Activated B cell treated with CpG ODN at 0.5 μM for 24 hours (primary cell): ENCODE results near the gene NUP205. TPM values are rescaled to one million over a fixed set of nuclear protein-coding genes. Genes with fewer than 3 reads are reported as not detected.
"Not testable (repeated sequence)": the region's sequence is repeated elsewhere in the genome, so short reads cannot be mapped to it uniquely, and the experiment has no call there.

ENCODE experiments used
- ATAC-seq: fragments of 200-7000 bp; cut with Tn5 transposase; one replicate; pipeline ENCODE4 v1.10.0; 2021; ENCODE audit warnings: low read depth, mild to moderate bottlenecking, moderate library complexity
- CTCF ChIA-PET: fragments of 350-600 bp; sonication (Branson Sonifier 250); formaldehyde crosslinking; loops from one replicate; lab custom pipeline; 2021; ENCODE audit warnings: antibody characterized with exemption; lab: Charles Lee
- POLR2A ChIA-PET: fragments of 350-600 bp; sonication (Branson Sonifier 250); formaldehyde crosslinking; loops from one replicate; lab custom pipeline; 2021; ENCODE audit warnings: antibody characterized with exemption; lab: Charles Lee
- DNase-seq: peaks from one replicate; pipeline ENCODE4 v3.0.0; 2022
- H3K27ac Mint-ChIP-seq: one replicate; pipeline ENCODE4 v1.8.0; 2020; ENCODE audit warnings: mixed read lengths
- H3K27me3 Mint-ChIP-seq: one replicate; pipeline ENCODE4 v1.8.0; 2021; ENCODE audit warnings: mixed read lengths
- H3K36me3 Mint-ChIP-seq: one replicate; pipeline ENCODE4 v1.8.0; 2021; ENCODE audit warnings: low read depth, mixed read lengths
- H3K4me1 Mint-ChIP-seq: one replicate; pipeline ENCODE4 v1.8.0; 2021; ENCODE audit warnings: mixed read lengths
- H3K4me3 Mint-ChIP-seq: one replicate; pipeline ENCODE4 v1.8.0; 2020; ENCODE audit warnings: mild to moderate bottlenecking, mixed read lengths
- H3K9me3 Mint-ChIP-seq: one replicate; pipeline ENCODE4 v1.8.0; 2020; ENCODE audit warnings: mixed read lengths
- intact Hi-C: fragments of 100-400 bp; cut with micrococcal nuclease; formaldehyde crosslinking; loops from one replicate; pipeline ENCODE4 v1.15.1; 2024
- total RNA-seq: library from RNA; stranded (reverse); gene quantifications from 2 replicates; pipeline ENCODE4 v1.2.3, GENCODE V29; 2022
- TF ChIP-seq, protein P1 (sequence below): fragments of 200-600 bp; IDR thresholded peaks from one replicate; pipeline ENCODE4 v1.8.0; 2022; ENCODE audit warnings: antibody characterized with exemption, mild to moderate bottlenecking

NUP205 gene
- total RNA-seq, 1 donor from 2014 or later = 84.1 TPM

DNA sequence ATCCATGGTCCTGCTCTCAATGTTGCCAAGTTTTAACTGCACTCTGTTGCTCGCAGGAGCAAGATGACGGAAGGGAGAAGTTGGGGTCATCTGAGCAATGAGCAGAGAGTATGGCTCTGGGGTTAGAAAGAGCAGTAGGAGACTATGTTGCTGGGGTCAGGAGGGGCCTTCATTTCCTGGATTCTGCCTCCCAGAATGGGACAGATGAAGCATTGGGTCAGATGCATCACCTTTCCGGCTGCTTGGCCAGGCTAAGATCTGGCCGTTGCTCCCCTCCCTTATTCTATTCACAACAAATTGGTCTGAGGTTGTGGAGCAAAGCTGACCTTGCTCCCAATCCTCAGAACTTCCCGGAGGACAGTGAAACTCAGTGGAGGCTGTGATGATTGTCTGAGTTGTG, 127.0 kb downstream of the NUP205 start:
- no peaks in the 10 kb centered on the region for H3K27me3 Mint-ChIP-seq
- ChIA-PET CTCF (no interaction called here), POLR2A (no interaction called here)
- intact Hi-C loops = no loop called here
- no peak overlapping the region for H3K27ac Mint-ChIP-seq
- H3K9me3 Mint-ChIP-seq = no peaks in the 10 kb centered on the region
- no peak for DNase-seq
- H3K36me3 Mint-ChIP-seq = peaks cover 24% of the 10 kb centered on the region
- peaks cover 14% of the 10 kb centered on the region for H3K4me1 Mint-ChIP-seq
- H3K4me3 Mint-ChIP-seq = no peak overlapping the region
- TF ChIP-seq, protein P1, sequence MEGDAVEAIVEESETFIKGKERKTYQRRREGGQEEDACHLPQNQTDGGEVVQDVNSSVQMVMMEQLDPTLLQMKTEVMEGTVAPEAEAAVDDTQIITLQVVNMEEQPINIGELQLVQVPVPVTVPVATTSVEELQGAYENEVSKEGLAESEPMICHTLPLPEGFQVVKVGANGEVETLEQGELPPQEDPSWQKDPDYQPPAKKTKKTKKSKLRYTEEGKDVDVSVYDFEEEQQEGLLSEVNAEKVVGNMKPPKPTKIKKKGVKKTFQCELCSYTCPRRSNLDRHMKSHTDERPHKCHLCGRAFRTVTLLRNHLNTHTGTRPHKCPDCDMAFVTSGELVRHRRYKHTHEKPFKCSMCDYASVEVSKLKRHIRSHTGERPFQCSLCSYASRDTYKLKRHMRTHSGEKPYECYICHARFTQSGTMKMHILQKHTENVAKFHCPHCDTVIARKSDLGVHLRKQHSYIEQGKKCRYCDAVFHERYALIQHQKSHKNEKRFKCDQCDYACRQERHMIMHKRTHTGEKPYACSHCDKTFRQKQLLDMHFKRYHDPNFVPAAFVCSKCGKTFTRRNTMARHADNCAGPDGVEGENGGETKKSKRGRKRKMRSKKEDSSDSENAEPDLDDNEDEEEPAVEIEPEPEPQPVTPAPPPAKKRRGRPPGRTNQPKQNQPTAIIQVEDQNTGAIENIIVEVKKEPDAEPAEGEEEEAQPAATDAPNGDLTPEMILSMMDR = no peak
- no peak for ATAC-seq

DNA sequence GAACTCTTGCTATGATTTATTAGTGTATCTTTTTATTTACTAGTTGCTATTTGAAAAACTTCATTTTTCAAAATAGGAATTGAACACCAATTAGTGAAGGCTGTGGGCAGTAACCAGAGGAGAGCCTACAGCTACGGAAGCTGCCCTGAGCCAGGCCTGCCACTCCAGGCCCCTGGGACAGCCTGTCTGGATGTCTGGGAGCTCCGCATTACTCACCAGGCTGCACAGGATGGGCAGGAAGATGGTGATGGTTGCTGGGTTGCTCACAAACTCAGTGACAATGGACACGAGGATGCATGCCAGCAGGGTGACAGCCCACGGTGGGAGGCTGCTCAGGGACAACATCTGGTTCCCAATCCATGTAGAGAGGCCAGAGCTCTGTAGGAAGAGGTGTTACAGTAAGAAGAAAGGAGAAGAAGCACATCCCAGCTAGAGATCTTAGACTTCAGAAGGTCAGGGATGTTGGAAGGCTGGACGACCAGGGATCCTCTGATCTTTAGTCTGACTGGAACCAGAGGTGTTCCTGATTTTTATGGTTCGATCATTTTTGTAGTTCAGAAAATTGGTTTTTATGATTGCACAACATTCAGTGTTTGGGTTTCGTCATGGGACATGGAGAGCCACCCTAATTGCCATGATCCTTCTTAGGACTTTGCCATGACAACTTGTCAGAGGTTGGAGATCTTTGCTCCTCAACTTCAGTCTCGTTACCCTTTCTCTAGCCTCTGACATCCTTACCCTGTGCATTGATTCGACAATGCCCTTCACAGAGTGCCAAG, 127.8 kb downstream of the NUP205 start:
- ChIA-PET POLR2A (no interaction called here), CTCF (no interaction called here)
- no peak for DNase-seq
- Mint-ChIP-seq H3K36me3 (peaks cover 24% of the 10 kb centered on the region), H3K27me3 (no peaks in the 10 kb centered on the region), H3K4me3 (no peak overlapping the region), H3K27ac (no peak overlapping the region), H3K9me3 (no peaks in the 10 kb centered on the region), H3K4me1 (peaks cover 14% of the 10 kb centered on the region)
- intact Hi-C loops = no loop called here
- no peak for ATAC-seq
- TF ChIP-seq, protein P1 = no peak

DNA sequence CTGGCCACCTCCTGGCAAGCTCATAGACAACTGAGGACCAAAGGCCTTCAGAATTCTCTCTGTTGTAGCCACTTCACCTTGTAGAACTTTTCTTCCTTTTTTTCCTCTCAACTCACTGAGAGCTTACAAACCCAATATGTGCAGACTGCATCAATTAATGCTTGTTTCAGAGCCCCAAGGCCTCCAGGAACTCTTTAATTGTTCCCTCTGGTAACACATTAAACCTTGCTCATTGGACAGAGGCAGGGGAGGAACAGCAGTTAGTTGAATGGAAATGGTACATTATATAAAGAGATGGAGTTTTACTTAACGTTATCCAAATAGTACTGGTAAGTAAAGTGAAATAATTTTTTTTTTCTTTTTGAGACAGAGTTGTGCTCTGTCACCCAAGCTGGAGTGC, 129.7 kb downstream of the NUP205 start:
- Mint-ChIP-seq H3K9me3 (no peaks in the 10 kb centered on the region), H3K27me3 (no peaks in the 10 kb centered on the region), H3K36me3 (peaks cover 23% of the 10 kb centered on the region), H3K4me1 (peaks cover 4% of the 10 kb centered on the region), H3K4me3 (no peak overlapping the region), H3K27ac (no peak overlapping the region)
- ChIA-PET CTCF (interaction anchor here (1.5 kb wide), 1 partner anchor 15 kb away, joined by 4 read pairs; no protein-coding TSS in a partner anchor), POLR2A (no interaction called here)
- DNase-seq (no peak), ATAC-seq (no peak)
- intact Hi-C loops = no loop called here
- TF ChIP-seq, protein P1 = no peak

DNA sequence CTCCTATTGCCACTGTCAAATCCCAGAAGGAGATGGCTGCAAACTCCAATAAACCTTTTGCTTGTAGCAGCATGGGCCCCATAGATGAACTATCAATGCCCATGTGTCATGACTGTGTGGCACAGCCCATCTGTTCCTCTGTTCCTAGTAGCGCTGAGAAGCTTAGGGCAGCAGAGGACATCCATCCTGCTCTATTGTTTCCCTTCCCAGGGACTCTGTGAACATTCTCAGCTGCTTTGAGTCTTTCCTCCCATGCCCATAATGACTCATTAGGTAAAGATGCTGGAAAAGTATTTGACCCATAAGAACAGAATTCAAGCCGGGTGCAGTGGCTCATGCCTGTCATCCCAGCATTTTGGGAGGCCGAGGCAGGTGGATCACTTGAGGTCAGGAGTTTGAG, 132.8 kb downstream of the NUP205 start:
- no peak for ATAC-seq
- H3K36me3 Mint-ChIP-seq = peaks cover 23% of the 10 kb centered on the region
- ChIA-PET POLR2A (no interaction called here), CTCF (no interaction called here)
- no peaks in the 10 kb centered on the region for H3K4me1 Mint-ChIP-seq
- no peak overlapping the region for H3K27ac Mint-ChIP-seq
- no peak overlapping the region for H3K4me3 Mint-ChIP-seq
- no peaks in the 10 kb centered on the region for H3K27me3 Mint-ChIP-seq
- H3K9me3 Mint-ChIP-seq = no peaks in the 10 kb centered on the region
- intact Hi-C loops = no loop called here
- TF ChIP-seq, protein P1 = no peak
- no peak for DNase-seq

DNA sequence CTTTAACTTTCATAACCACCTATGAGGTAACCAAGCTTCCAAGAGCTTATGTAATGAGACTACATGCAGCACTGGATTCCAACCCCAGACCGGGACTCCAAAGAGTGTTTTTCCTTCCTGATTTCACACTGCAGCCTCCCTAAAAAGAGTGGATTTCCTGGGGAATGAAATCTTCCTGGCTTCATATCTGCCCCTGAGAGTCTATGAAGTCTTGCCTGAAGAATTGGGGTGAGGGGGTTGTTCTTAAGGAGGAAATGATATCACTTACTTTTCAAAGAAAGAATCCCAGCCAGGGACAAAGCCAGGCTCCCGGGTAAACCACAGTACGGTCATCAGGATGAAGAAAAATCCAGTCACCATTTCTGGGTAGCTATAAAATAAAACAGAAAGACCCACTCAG, 134.3 kb downstream of the NUP205 start:
- ChIA-PET CTCF (no interaction called here), POLR2A (no interaction called here)

DNA sequence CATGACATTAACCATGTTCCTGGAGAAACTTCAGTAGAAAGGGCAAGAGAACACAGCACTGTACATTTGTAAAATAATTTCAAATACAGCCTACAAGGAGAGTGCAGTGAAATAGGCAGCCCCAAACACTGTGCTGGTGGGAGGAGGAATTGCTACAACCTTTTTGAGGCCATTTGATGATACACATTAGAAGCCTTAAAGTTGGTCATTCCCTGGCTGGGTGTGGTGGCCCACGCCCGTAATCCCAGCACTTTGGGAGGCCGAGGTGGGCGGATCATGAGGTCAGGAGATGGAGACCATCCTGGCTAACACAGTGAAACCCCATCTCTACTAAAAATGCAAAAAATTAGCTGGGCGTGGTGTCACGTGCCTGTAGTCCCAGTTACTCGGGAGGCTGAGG, 134.9 kb downstream of the NUP205 start:
- intact Hi-C loops, POLR2A ChIA-PET, H3K27ac Mint-ChIP-seq, ATAC-seq, CTCF ChIA-PET, DNase-seq, H3K9me3 Mint-ChIP-seq, H3K4me3 Mint-ChIP-seq, H3K27me3 Mint-ChIP-seq, H3K4me1 Mint-ChIP-seq: not testable (repeated sequence)
- H3K36me3 Mint-ChIP-seq = peaks cover 15% of the 10 kb centered on the region

More for the DNA sequence above, 134.3 kb downstream of the NUP205 start:
- TF ChIP-seq, protein P1 = no peak
- no peak overlapping the region for H3K4me3 Mint-ChIP-seq
- H3K27ac Mint-ChIP-seq = no peak overlapping the region
- no peaks in the 10 kb centered on the region for H3K4me1 Mint-ChIP-seq
- peaks cover 18% of the 10 kb centered on the region for H3K36me3 Mint-ChIP-seq
- ATAC-seq (no peak), DNase-seq (no peak)
- no peaks in the 10 kb centered on the region for H3K9me3 Mint-ChIP-seq
- intact Hi-C loops = no loop called here
- H3K27me3 Mint-ChIP-seq = no peaks in the 10 kb centered on the region
